ENCODE measurements around the gene MRTFA. TPM values are rescaled to one million over a fixed set of nuclear protein-coding genes. Genes with fewer than 3 reads are reported as not detected.

Gene MRTFA
- total RNA-seq, 3 donors from 2014 or later, result 32.4 to 45.3 (median 35.0) TPM

- no peak overlapping the region for H3K4me3 ChIP-seq
- no peaks in the 10 kb centered on the region for H3K9me3 ChIP-seq
- no peak for TF ChIP-seq CTCF (IDR thresholded peaks at IDR 0.05)
- DNase-seq, result no peak
- H3K36me3 ChIP-seq (ENCODE audit: low read depth), result no peaks in the 10 kb centered on the region
- peak; percentile 64 for ATAC-seq
- H3K4me1 ChIP-seq (ENCODE audit: low read depth), result no peaks in the 10 kb centered on the region
- intact Hi-C loops (cut with DNase I, micrococcal nuclease), result no loop called here
These were observed 137.9 kb downstream of the MRTFA start for GRCh38 chr22:40498420-40499208.

GRCh38 chr22:40493441-40493840 is 143.1 kb downstream of the MRTFA start:
- DNase-seq (no peak), ATAC-seq (no peak)
- Histone ChIP-seq H3K36me3 (ENCODE audit: low read depth) (no peaks in the 10 kb centered on the region), H3K4me1 (ENCODE audit: low read depth) (peaks cover 16% of the 10 kb centered on the region), H3K4me3 (no peak overlapping the region), H3K9me3 (no peaks in the 10 kb centered on the region)
- intact Hi-C loops (cut with DNase I, micrococcal nuclease), result no loop called here
- no peak for TF ChIP-seq CTCF (IDR thresholded peaks at IDR 0.05)

GRCh38 chr22:40491990-40492631 is 144.4 kb downstream of the MRTFA start:
- Histone ChIP-seq H3K4me1 (ENCODE audit: low read depth) (peaks cover 16% of the 10 kb centered on the region), H3K9me3 (no peaks in the 10 kb centered on the region), H3K36me3 (ENCODE audit: low read depth) (no peaks in the 10 kb centered on the region), H3K4me3 (no peak overlapping the region)
- no peak for DNase-seq
- peak; percentile 87 for ATAC-seq
- intact Hi-C loops (cut with DNase I, micrococcal nuclease), result no loop called here
- no peak for TF ChIP-seq CTCF (IDR thresholded peaks at IDR 0.05)

- TF ChIP-seq CTCF (IDR thresholded peaks at IDR 0.05), result peak; percentile 58
- intact Hi-C loops (cut with DNase I, micrococcal nuclease), result no loop called here
- peaks cover 13% of the 10 kb centered on the region for H3K4me1 ChIP-seq (ENCODE audit: low read depth)
- no peak overlapping the region for H3K4me3 ChIP-seq
- no peaks in the 10 kb centered on the region for H3K9me3 ChIP-seq
- DNase-seq, result no peak
- no peaks in the 10 kb centered on the region for H3K36me3 ChIP-seq (ENCODE audit: low read depth)
- ATAC-seq, result peak; percentile 67
These were observed 148.8 kb downstream of the MRTFA start for GRCh38 chr22:40487663-40488249.

GRCh38 chr22:40486962-40487602 is 149.4 kb downstream of the MRTFA start:
- Histone ChIP-seq H3K36me3 (ENCODE audit: low read depth) (no peaks in the 10 kb centered on the region), H3K9me3 (no peaks in the 10 kb centered on the region), H3K4me3 (no peak overlapping the region), H3K4me1 (ENCODE audit: low read depth) (peaks cover 6% of the 10 kb centered on the region)
- TF ChIP-seq CTCF (IDR thresholded peaks at IDR 0.05), result no peak
- intact Hi-C loops (cut with DNase I, micrococcal nuclease), result no loop called here
- DNase-seq (no peak), ATAC-seq (no peak)

Data from mucosa of descending colon (tissue), 3 donors.